B cell (primary cell): ENCODE results near the gene KLHL33. TPM values are rescaled to one million over a fixed set of nuclear protein-coding genes. Genes with fewer than 3 reads are reported as not detected.
A peak's percentile ranks its signal among the peaks of the same experiment; 100 is the strongest.

Experiments
- ATAC-seq: fragments of 200-7000 bp; cut with Tn5 transposase; one replicate; pipeline ENCODE4 v1.10.0; 2021; ENCODE audit warnings: low read depth, mild to moderate bottlenecking, moderate number of reproducible peaks, moderate library complexity
- CTCF ChIA-PET: fragments of 350-600 bp; sonication (Branson Sonifier 250); formaldehyde crosslinking; loops from one replicate; lab custom pipeline; 2021; ENCODE audit warnings: antibody characterized with exemption, inconsistent platforms; lab: Charles Lee
- POLR2A ChIA-PET: fragments of 350-600 bp; sonication (Branson Sonifier 250); formaldehyde crosslinking; loops from one replicate; lab custom pipeline; 2021; ENCODE audit warnings: antibody characterized with exemption; lab: Charles Lee
- DNase-seq: peaks from one replicate; pipeline ENCODE4 v3.0.0; 2013
- H2AFZ ChIP-seq: 2 replicates; pipeline ENCODE4 v1.6.1; 2012; ENCODE audit warnings: mild to moderate bottlenecking, low read depth, low read length; ENCODE audit not compliant: insufficient read depth, poor library complexity, severe bottlenecking
- H3K27ac ChIP-seq, 2 donors: 1 replicate in 1 of 2; 2 replicates in 1 of 2; pipeline ENCODE4 v1.5.1; 2012 to 2013; ENCODE audit warnings: low read length in 2 of 2, mild to moderate bottlenecking in 2 of 2, moderate library complexity in 1 of 2
- H3K27me3 ChIP-seq, 4 experiments: fragments of 200-600 bp in 1 of 4; sonication (generic) in 1 of 4; replicated peaks in 1 of 4; 1 replicate in 2 of 4; 2 replicates in 2 of 4; pipeline versions ENCODE4 v1.6.1 to v1.7.0; 2013 to 2016; ENCODE audit warnings: low read length in 3 of 4, mild to moderate bottlenecking in 2 of 4, mixed read lengths in 1 of 4, moderate library complexity in 1 of 4; ENCODE audit not compliant: insufficient read depth in 4 of 4, control insufficient read depth in 3 of 4; ENCODE audit errors: control extremely low read depth in 1 of 4
- H3K36me3 ChIP-seq, 2 experiments: replicated peaks in 1 of 2; 1 replicate in 1 of 2; 2 replicates in 1 of 2; pipeline versions ENCODE4 v1.6.1 to v1.7.1; 2013; ENCODE audit warnings: low read length in 1 of 2; ENCODE audit not compliant: insufficient read depth in 2 of 2, control insufficient read depth in 1 of 2; ENCODE audit errors: control extremely low read depth in 1 of 2, extremely low read depth in 1 of 2
- H3K4me1 ChIP-seq, 2 donors: fragments of 200-600 bp in 1 of 2; sonication (generic) in 1 of 2; 1 replicate in 1 of 2; 2 replicates in 1 of 2; pipeline versions ENCODE4 v1.5.1 to v1.6.1; 2013 to 2017; ENCODE audit warnings: low read length in 2 of 2; ENCODE audit not compliant: control insufficient read depth in 2 of 2, insufficient read depth in 2 of 2
- H3K4me2 ChIP-seq: replicated peaks from 2 replicates; pipeline ENCODE3; 2012; ENCODE audit warnings: mild to moderate bottlenecking, low read depth, low read length; ENCODE audit not compliant: poor library complexity, severe bottlenecking
- H3K4me3 ChIP-seq, 5 experiments: fragments of 200-600 bp in 1 of 5; sonication (generic) in 1 of 5; 1 replicate in 3 of 5; 2 replicates in 2 of 5; pipeline versions ENCODE4 v1.5.1 to v1.7.0; 2011 to 2016; ENCODE audit warnings: low read length in 4 of 5, mild to moderate bottlenecking in 4 of 5, low read depth in 2 of 5, control low read depth in 1 of 5, moderate library complexity in 1 of 5; ENCODE audit not compliant: insufficient read depth in 1 of 5; ENCODE audit errors: control extremely low read depth in 1 of 5, extremely low read depth in 1 of 5
- H3K79me2 ChIP-seq: fragments of 200-600 bp; sonication (generic); one replicate; pipeline ENCODE4 v1.6.0; 2016; ENCODE audit warnings: low read length; ENCODE audit not compliant: control insufficient read depth, insufficient read depth
- H3K9ac ChIP-seq: fragments of 200-600 bp; sonication (generic); 2 replicates; pipeline ENCODE4 v1.6.1; 2017; ENCODE audit warnings: mild to moderate bottlenecking, low read length, moderate library complexity
- H3K9me3 ChIP-seq, 3 donors: one replicate each; pipeline versions ENCODE4 v1.6.1 to v1.7.1; 2013; ENCODE audit warnings: low read length in 2 of 3; ENCODE audit not compliant: control insufficient read depth in 2 of 3, insufficient read depth in 1 of 3; ENCODE audit errors: control extremely low read depth in 1 of 3
- H4K20me1 ChIP-seq: 2 replicates; pipeline ENCODE4 v1.6.0; 2012; ENCODE audit warnings: mild to moderate bottlenecking, low read length; ENCODE audit not compliant: insufficient read depth, control insufficient read depth, poor library complexity, severe bottlenecking
- H3K27ac Mint-ChIP-seq: one replicate; pipeline ENCODE4 v1.8.0; 2021; ENCODE audit warnings: mixed read lengths
- H3K27me3 Mint-ChIP-seq: one replicate; pipeline ENCODE4 v1.8.0; 2021; ENCODE audit warnings: mixed read lengths
- H3K4me1 Mint-ChIP-seq: one replicate; pipeline ENCODE4 v1.8.0; 2021; ENCODE audit warnings: mixed read lengths
- H3K4me3 Mint-ChIP-seq: one replicate; pipeline ENCODE4 v1.8.0; 2021; ENCODE audit warnings: mixed read lengths
- H3K9me3 Mint-ChIP-seq: one replicate; pipeline ENCODE4 v1.8.0; 2022; ENCODE audit warnings: mixed read lengths; ENCODE audit not compliant: insufficient read depth
- CTCF ChIP-seq: fragments of 200-600 bp; IDR thresholded peaks from one replicate; pipeline ENCODE4 v1.8.0; 2022; ENCODE audit warnings: antibody characterized with exemption, mild to moderate bottlenecking
- EZH2 ChIP-seq: IDR thresholded peaks from 2 replicates; pipeline ENCODE4 v1.6.1; 2012; ENCODE audit warnings: borderline replicate concordance, low read depth, mild to moderate bottlenecking, moderate library complexity, low read length; ENCODE audit not compliant: insufficient read depth, poor library complexity, severe bottlenecking
- WGBS: methylation state at CpG from one replicate; pipeline ENCODE4 v1.1.5; 2013; ENCODE audit warnings: missing lambda C conversion rate; ENCODE audit not compliant: insufficient coverage; 5-methylcytosine and 5-hydroxymethylcytosine counted together
- intact Hi-C: fragments of 100-400 bp; cut with micrococcal nuclease; formaldehyde crosslinking; loops from one replicate; pipeline ENCODE4 v1.10.0; 2022
- polyA plus RNA-seq: library from polyadenylated mRNA; depleted of rRNA; stranded (reverse); fragments of >200 nt; gene quantifications from 2 replicates; pipeline ENCODE4 v1.2.3, GENCODE V29; 2012
- total RNA-seq, 2 donors: library from RNA; stranded (reverse); fragments of 120-200 nt in 1 of 2; gene quantifications; 1 replicate in 1 of 2; 2 replicates in 1 of 2; pipeline versions ENCODE4 v1.2.3 to v1.2.4, GENCODE V29; 2013 to 2022

KLHL33 gene
- total and polyA plus RNA-seq, 2 donors (not counting 1 experiment from before 2014, with no cell fraction given): 0.20 to 0.25 TPM

GRCh38 chr14:20413744-20414082, 22.3 kb downstream of the KLHL33 start:
- no peaks in the 10 kb centered on the region for H3K9me3 ChIP-seq
- H3K4me3 Mint-ChIP-seq: peak overlapping the region; percentile 100
- H3K9ac ChIP-seq: peak overlapping the region; percentile 79
- peaks cover 31 to 35% of the 10 kb centered on the region in 2 donors for H3K4me1 ChIP-seq
- 1% methylated on average over 9 of the region's 9 CpGs for WGBS
- peak overlapping the region; percentile 90 to 92 for H3K27ac ChIP-seq
- peak overlapping the region; percentile 77 to 97 (median 93) for H3K4me3 ChIP-seq
- TF ChIP-seq EZH2 (no peak), CTCF (no peak)
- ChIA-PET POLR2A (interaction anchor here (0.7 to 2.2 kb wide), 6 partner anchors 10 to 267 kb away, joined by 3 to 14 read pairs (median 3); partner anchors contain the start of genes APEX1, OSGEP and PARP2), CTCF (interaction anchor here (0.7 to 4.9 kb wide), 14 partner anchors 10 to 278 kb away, joined by 3 to 83 read pairs (median 20); partner anchors contain the start of genes APEX1, OSGEP, PIP4P1 and PNP)
- H4K20me1 ChIP-seq: peaks cover 16% of the 10 kb centered on the region
- H2AFZ ChIP-seq: peak overlapping the region; percentile 89
- no peaks in the 10 kb centered on the region for H3K27me3 Mint-ChIP-seq
- H3K4me1 Mint-ChIP-seq: peaks cover 48% of the 10 kb centered on the region
- DNase-seq (peak; percentile 54), ATAC-seq (peak; percentile 15)
- intact Hi-C loops: loop anchor here (1.0 to 2.0 kb wide), 6 partner anchors 42 to 267 kb away; partner anchors contain the start of genes APEX1, PARP2, PIP4P1 and PNP
- H3K27ac Mint-ChIP-seq: peak overlapping the region; percentile 100
- H3K4me2 ChIP-seq: peak overlapping the region; percentile 74
- H3K27me3 ChIP-seq: no peaks in the 10 kb centered on the region
- H3K9me3 Mint-ChIP-seq: no peaks in the 10 kb centered on the region
- peaks cover 67% of the 10 kb centered on the region for H3K79me2 ChIP-seq
- H3K36me3 ChIP-seq: peaks cover 0 to 10% of the 10 kb centered on the region in 2 experiments
